ENCODE data around the gene CDCA4. TPM values are rescaled to one million over a fixed set of nuclear protein-coding genes. Genes with fewer than 3 reads are reported as not detected.

The CDCA4 gene
- total RNA-seq, 1 experiment from 2014 or later, result 32.4 TPM

DNA sequence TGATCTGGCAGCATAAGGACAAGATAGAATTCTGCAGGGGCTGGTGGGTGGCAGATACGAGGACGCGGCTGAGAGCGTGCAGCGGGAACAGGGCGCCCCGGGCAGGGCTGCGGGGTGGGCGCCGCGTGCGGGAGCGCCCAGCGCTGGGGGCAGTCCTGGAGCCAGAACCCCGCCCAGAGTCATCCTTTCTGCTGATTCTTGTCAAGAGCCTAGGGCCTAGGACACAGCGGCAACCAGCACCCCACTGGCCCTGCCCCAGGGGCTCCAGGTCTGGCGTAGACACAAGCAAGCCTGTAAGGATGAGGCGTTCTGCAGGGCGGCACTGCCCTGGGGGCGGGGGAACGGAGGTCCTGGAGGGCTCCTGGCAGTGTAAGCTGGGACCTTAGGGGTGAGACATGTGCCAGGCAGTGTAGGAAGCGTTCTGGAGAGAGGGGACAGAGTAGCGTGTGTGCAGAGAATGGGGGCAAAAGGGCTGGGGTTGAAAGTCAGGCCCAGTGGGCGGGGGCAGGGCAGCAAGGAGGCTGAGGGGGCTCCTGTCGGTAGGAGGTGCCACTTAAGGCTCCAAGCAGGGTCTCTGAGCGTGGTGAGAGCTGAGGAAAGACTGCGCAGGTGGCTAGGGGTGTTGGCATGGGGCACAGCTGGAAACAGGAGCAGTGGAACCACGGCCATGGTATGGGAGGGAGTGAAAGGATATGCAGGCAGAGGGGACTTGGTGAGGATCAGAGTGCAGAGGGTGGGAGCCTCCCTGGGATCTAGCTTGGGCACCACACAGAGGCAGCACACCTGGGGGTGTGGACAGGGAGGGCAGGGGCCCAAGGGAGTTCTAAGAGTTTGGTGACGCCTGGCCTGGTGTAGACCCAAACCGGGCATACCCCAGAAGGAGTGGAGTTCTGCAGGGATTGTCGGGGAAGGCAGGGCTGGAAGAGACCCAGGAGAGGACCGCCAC is 41.9 kb downstream of the CDCA4 start:
- no peaks in the 10 kb centered on the region for H3K9me3 Mint-ChIP-seq (ENCODE audit: low read depth, unreplicated experiment)
- intact Hi-C loops (cut with micrococcal nuclease; ENCODE audit: unreplicated experiment), result loop anchor here (10.0 kb wide), 1 partner anchor 84 kb away; no protein-coding TSS in a partner anchor
- no peak for DNase-seq
- CTCF ChIA-PET, result interaction anchor here (0.7 kb wide), 1 partner anchor 91 kb away, joined by 4 read pairs; no protein-coding TSS in a partner anchor
- H3K36me3 Mint-ChIP-seq (ENCODE audit: insufficient read depth, unreplicated experiment), result peaks cover 32% of the 10 kb centered on the region
- peak overlapping the region; percentile 23 for H3K27ac Mint-ChIP-seq (ENCODE audit: unreplicated experiment)
- no TSS peak for BruUV-seq (replicated peaks)
- peaks cover 46% of the 10 kb centered on the region for H3K4me1 Mint-ChIP-seq (ENCODE audit: low read depth, unreplicated experiment)
- peak overlapping the region; percentile 24 for H3K4me3 Mint-ChIP-seq (ENCODE audit: low read depth, unreplicated experiment)
- TF ChIP-seq, protein P1, sequence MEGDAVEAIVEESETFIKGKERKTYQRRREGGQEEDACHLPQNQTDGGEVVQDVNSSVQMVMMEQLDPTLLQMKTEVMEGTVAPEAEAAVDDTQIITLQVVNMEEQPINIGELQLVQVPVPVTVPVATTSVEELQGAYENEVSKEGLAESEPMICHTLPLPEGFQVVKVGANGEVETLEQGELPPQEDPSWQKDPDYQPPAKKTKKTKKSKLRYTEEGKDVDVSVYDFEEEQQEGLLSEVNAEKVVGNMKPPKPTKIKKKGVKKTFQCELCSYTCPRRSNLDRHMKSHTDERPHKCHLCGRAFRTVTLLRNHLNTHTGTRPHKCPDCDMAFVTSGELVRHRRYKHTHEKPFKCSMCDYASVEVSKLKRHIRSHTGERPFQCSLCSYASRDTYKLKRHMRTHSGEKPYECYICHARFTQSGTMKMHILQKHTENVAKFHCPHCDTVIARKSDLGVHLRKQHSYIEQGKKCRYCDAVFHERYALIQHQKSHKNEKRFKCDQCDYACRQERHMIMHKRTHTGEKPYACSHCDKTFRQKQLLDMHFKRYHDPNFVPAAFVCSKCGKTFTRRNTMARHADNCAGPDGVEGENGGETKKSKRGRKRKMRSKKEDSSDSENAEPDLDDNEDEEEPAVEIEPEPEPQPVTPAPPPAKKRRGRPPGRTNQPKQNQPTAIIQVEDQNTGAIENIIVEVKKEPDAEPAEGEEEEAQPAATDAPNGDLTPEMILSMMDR (IDR thresholded peaks at IDR 0.05; ENCODE audit: unreplicated experiment), result no peak
- no peaks in the 10 kb centered on the region for H3K27me3 Mint-ChIP-seq (ENCODE audit: unreplicated experiment)

DNA sequence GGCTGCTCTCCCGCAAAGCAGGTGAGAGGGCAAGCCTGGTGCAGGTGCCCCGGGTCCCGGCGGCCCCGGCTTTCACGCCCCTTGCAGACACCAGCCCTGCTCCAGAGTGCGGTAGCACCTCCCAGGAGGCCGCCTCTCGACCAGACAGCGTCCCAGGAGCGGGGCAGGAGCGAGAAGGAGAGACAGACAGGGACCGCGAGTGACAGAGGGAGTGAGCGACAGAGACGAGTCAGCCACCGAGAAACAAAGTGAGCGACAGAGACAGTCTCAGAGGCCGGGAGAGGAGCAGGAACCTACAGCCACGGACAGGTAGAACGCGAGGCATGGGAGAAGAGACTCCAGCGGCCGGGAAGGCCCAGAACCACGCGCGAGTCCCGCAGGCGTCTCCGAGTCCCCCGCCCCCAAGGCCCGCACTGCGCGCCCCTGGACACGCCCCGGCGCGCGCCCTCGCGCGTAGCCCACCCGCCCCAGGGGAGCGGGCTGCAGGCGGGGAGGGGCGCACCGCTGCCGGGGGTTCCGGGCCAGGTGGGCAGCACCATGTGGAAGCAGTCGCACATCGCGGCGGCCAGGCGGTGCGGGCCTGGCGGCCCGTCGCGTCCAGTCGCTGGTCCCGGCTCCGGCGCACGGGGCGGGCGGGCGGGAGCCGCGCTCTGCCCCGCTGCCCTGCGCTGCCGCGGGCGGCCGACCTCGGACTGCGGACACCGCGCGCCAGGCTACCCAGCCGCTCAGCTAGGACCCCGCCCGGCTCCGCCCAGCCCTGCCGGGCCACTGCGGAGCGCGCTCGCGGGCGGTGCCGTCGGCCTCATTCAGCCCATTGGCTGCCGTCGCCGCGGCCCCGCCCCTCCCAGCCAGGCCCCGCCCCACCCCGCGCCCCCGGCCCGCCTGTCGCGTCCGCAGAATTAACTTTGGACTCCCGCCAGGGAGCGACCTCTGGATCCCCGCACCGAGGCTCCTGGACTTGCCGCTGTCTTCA is 42.9 kb downstream of the CDCA4 start, which contains the start of gene AHNAK2:
Gene AHNAK2 (minus strand): TSS at position 694 of the 973 bp plus-strand sequence. CDS start 137 bp downstream, at position 557.
- TF ChIP-seq, protein P1 (IDR thresholded peaks at IDR 0.05; ENCODE audit: unreplicated experiment), result no peak
- H3K27me3 Mint-ChIP-seq (ENCODE audit: unreplicated experiment), result no peaks in the 10 kb centered on the region
- CTCF ChIA-PET, result interaction anchor here (0.7 kb wide), 1 partner anchor 92 kb away, joined by 4 read pairs; no protein-coding TSS in a partner anchor
- H3K27ac Mint-ChIP-seq (ENCODE audit: unreplicated experiment), result peak within 1 kb of the TSS; percentile 51
- BruUV-seq (replicated peaks), result no TSS peak
- peak; percentile 89 for DNase-seq
- peaks cover 43% of the 10 kb centered on the region for H3K36me3 Mint-ChIP-seq (ENCODE audit: insufficient read depth, unreplicated experiment)
- intact Hi-C loops (cut with micrococcal nuclease; ENCODE audit: unreplicated experiment), result loop anchor here (2.0 to 10.0 kb wide), 2 partner anchors 83 to 109 kb away; no protein-coding TSS in a partner anchor
- no peaks in the 10 kb centered on the region for H3K9me3 Mint-ChIP-seq (ENCODE audit: low read depth, unreplicated experiment)
- H3K4me3 Mint-ChIP-seq (ENCODE audit: low read depth, unreplicated experiment), result peak within 1 kb of the TSS; percentile 92
- peaks cover 46% of the 10 kb centered on the region for H3K4me1 Mint-ChIP-seq (ENCODE audit: low read depth, unreplicated experiment)

DNA sequence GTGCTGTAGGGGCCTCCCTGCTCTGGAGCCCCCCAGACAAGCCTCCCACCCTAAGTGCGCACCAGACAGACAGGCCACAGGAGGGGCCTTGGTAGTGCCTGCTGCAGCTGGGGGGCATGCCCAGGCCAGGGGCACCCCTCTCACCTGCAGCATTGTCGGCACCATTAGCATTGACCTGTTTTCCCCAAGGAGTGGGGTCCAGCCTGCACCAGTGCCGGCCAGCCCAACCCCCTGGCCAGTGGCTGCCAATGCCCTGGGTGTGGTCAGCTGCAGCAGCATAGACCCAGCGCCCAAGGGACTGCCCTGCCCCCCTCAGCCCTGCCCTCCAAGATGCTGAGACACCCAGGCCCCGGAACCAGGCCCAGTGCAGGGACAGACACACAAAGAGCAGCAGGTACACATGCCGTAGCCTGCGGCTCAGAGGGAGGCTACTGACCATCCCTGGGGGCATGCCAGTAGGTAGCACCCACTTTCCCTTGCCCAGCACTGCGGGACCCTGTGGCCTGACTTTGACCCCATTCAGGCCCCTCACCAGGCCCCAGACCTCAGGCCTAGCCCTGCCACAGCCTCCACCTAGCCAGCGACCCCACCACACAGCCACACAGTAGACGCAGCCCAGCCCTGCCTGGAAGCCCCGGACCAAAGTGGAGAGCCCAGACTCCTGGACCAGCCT is 43.7 kb downstream of the CDCA4 start:
- peak overlapping the region; percentile 51 for H3K27ac Mint-ChIP-seq (ENCODE audit: unreplicated experiment)
- TSS peak; percentile 28 for BruUV-seq (replicated peaks)

More for the DNA sequence above, 43.7 kb downstream of the CDCA4 start:
- Mint-ChIP-seq H3K27me3 (ENCODE audit: unreplicated experiment) (no peaks in the 10 kb centered on the region), H3K9me3 (ENCODE audit: low read depth, unreplicated experiment) (no peaks in the 10 kb centered on the region), H3K4me3 (ENCODE audit: low read depth, unreplicated experiment) (peak overlapping the region; percentile 92), H3K36me3 (ENCODE audit: insufficient read depth, unreplicated experiment) (peaks cover 50% of the 10 kb centered on the region), H3K4me1 (ENCODE audit: low read depth, unreplicated experiment) (peaks cover 46% of the 10 kb centered on the region)
- CTCF ChIA-PET, result interaction anchor here (1.0 kb wide), 1 partner anchor 10 kb away, joined by 5 read pairs; no protein-coding TSS in a partner anchor
- DNase-seq, result no peak
- intact Hi-C loops (cut with micrococcal nuclease; ENCODE audit: unreplicated experiment), result loop anchor here (2.0 to 10.0 kb wide), 2 partner anchors 82 to 110 kb away; no protein-coding TSS in a partner anchor
- TF ChIP-seq, protein P1 (IDR thresholded peaks at IDR 0.05; ENCODE audit: unreplicated experiment), result no peak
